Hematopoietic multipotent progenitor cell (in vitro differentiated cells): ENCODE data around the gene RET. TPM values are rescaled to one million over a fixed set of nuclear protein-coding genes. Genes with fewer than 3 reads are reported as not detected.
A peak's percentile ranks its signal among the peaks of the same experiment; 100 is the strongest.

Experiments used
- DNase-seq, 3 donors: peaks; one replicate each; pipeline ENCODE4 v3.0.0-alpha.2; 2011 to 2015; ENCODE audit warnings: low read depth in 2 of 3, low spot score in 2 of 3
- total RNA-seq: library from RNA; depleted of rRNA; stranded (reverse); fragments of >200 nt; gene quantifications from one replicate; pipeline ENCODE4 v1.2.3, GENCODE V29; 2012

RET gene
- total RNA-seq, 1 donor = 3.0 TPM

GRCh38 chr10:43044448-43044921 is 32.4 kb upstream of the RET start:
- DNase-seq = no peak

GRCh38 chr10:43044961-43045621 is 31.8 kb upstream of the RET start:
- no peak for DNase-seq

GRCh38 chr10:43045631-43046287 is 31.1 kb upstream of the RET start:
- peak in 1 of 3 donors; percentile 6 for DNase-seq

- DNase-seq = no peak
Measured at GRCh38 chr10:43046288-43046991, 30.4 kb upstream of the RET start.

- no peak for DNase-seq
Measured at GRCh38 chr10:43047288-43047970, 29.4 kb upstream of the RET start.

GRCh38 chr10:43048301-43049051 is 28.4 kb upstream of the RET start:
- no peak for DNase-seq

- no peak for DNase-seq
Measured at GRCh38 chr10:43049081-43049551, 27.8 kb upstream of the RET start.

GRCh38 chr10:43050011-43050410 is 26.9 kb upstream of the RET start:
- no peak for DNase-seq

GRCh38 chr10:43053825-43054224 is 23.0 kb upstream of the RET start:
- no peak for DNase-seq

- no peak for DNase-seq
Measured at GRCh38 chr10:43054593-43054992, 22.3 kb upstream of the RET start.

GRCh38 chr10:43055217-43055616 is 21.7 kb upstream of the RET start:
- no peak for DNase-seq

GRCh38 chr10:43055991-43056567 is 20.8 kb upstream of the RET start:
- no peak for DNase-seq

GRCh38 chr10:43056568-43057011 is 20.3 kb upstream of the RET start:
- DNase-seq = no peak

GRCh38 chr10:43057231-43057711 is 19.6 kb upstream of the RET start:
- DNase-seq = no peak

- DNase-seq = no peak
Measured at GRCh38 chr10:43057831-43058340, 19.0 kb upstream of the RET start.

- DNase-seq = no peak
Measured at GRCh38 chr10:43058716-43059335, 18.0 kb upstream of the RET start.

- no peak for DNase-seq
Measured at GRCh38 chr10:43059336-43059720, 17.5 kb upstream of the RET start.

GRCh38 chr10:43059828-43060227 is 17.0 kb upstream of the RET start:
- no peak for DNase-seq

- DNase-seq = no peak
Measured at GRCh38 chr10:43060291-43060690, 16.6 kb upstream of the RET start.
